Stimulated activated effector memory CD8-positive, alpha-beta T cell treated with anti-CD3 and anti-CD28 coated beads, Interleukin-12 subunit alpha, Interleukin-12 subunit beta, amount 100 ng/mL, for 72 hours (primary cell): ENCODE data around the gene TCL1B.
"Not testable (repeated sequence)": the region's sequence is repeated elsewhere in the genome, so short reads cannot be mapped to it uniquely, and the experiment has no call there.

Experiments used
- ATAC-seq: fragments of 150-1000 bp; cut with Tn5 transposase; 2 replicates; pipeline ENCODE4 v1.10.0; 2021
- DNase-seq, 2 donors: peaks; one replicate each; pipeline ENCODE4 v3.0.0; 2021 to 2022; ENCODE audit warnings: low spot score in 2 of 2
- H3K27ac Mint-ChIP-seq: one replicate; pipeline ENCODE4 v1.8.0; 2022; ENCODE audit warnings: mild to moderate bottlenecking, mixed read lengths
- H3K36me3 Mint-ChIP-seq: one replicate; pipeline ENCODE4 v1.8.0; 2022; ENCODE audit warnings: mild to moderate bottlenecking, mixed read lengths
- H3K4me1 Mint-ChIP-seq: one replicate; pipeline ENCODE4 v1.8.0; 2022; ENCODE audit warnings: mixed read lengths
- H3K4me3 Mint-ChIP-seq: one replicate; pipeline ENCODE4 v1.8.0; 2022; ENCODE audit warnings: mild to moderate bottlenecking, mixed read lengths
- H3K9me3 Mint-ChIP-seq: one replicate; pipeline ENCODE4 v1.8.0; 2022; ENCODE audit warnings: mixed read lengths

TCL1B gene

DNA sequence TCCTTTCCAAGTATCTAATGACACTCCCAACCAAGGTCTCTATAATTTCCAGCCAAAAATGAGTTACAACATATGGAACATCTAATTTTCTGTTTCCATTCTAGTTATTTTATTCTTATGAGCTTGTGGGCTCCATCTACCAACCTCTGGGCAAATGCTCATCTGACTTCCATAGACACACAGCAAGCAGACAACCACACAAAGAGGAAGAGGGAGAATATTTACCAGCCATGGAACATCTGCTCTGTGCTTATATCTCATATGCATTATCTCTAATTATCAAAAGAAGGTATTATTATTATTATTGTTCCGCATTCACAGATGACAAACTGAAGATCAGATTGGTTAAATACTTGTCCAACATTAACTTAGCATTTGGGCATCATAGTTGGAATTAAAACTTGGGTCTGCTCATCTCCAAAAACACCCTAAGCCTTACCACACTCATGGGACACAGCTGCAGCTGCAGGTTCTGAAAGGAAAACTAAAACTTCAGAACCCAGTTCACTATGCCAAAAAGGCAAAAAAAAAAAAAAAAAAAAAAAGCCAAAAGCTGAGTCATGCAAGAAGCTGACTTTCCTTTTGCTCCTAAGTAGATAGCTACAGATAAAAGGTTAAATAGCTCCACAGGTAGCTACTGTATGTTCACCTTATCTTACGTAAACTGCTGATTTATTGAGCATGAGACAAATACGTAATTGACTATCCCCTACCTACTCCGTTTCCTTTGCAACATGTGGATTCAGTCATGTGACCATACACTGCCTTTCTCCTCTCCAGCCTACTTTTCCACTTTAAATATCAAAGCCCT, 23.6 kb upstream of the TCL1B start:
- Mint-ChIP-seq H3K4me1 (no peaks in the 10 kb centered on the region), H3K4me3 (no peak overlapping the region), H3K9me3 (no peaks in the 10 kb centered on the region), H3K27ac (no peak overlapping the region), H3K36me3 (no peaks in the 10 kb centered on the region)
- DNase-seq (no peak), ATAC-seq (no peak)

DNA sequence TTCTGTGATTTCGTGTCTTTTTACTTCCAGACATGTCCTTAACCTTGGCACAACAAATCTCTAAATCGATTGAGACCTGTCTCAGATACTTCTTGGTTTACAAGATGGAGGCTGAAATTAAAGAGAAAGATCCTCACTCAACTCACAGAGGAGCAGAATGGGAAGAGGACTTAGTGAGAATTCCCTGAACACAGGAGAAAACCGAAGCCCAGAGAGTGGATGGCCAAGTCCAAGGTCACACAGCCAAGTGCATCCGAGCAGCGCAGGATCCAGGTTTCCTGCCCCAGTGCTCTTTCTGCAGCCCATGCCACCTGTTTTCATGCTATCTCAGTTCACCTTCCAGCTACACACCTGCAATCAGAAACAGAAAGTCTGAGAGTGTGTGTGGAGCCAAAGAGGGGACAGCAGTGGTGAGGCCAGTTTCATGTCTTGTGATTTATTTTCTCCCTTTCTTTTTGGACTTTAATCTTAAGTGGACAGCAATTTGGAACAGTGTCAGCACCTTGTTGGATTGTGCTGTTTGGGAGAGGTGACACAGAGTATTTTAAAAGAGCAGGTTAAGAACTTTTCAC, 22.9 kb upstream of the TCL1B start:
- Mint-ChIP-seq H3K36me3 (no peaks in the 10 kb centered on the region), H3K9me3 (no peaks in the 10 kb centered on the region), H3K4me1 (no peaks in the 10 kb centered on the region), H3K27ac (no peak overlapping the region), H3K4me3 (no peak overlapping the region)
- ATAC-seq = no peak
- DNase-seq = no peak

DNA sequence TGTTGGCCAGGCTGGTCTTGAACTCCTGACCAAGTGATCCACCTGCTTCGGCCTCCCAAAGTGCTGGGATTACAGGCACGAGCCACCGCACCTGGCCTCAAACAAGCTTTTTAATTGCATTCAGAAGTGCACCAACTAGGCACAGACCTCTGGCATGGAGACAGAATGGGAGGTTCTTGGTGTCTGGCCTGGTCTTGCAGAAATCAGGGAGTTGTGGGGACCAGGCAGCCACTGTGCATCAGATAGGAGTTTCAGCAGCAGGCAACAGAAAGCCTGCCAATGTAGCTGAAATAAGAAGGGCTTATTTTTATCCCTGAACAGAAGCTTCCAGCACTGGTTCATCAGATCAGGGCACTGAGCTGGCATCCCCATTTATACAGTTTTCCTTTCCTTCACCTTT, 22.2 kb upstream of the TCL1B start:
- Mint-ChIP-seq H3K4me1 (no peaks in the 10 kb centered on the region), H3K9me3 (no peaks in the 10 kb centered on the region), H3K4me3 (no peak overlapping the region), H3K27ac (no peak overlapping the region), H3K36me3 (no peaks in the 10 kb centered on the region)
- DNase-seq (no peak), ATAC-seq (no peak)

DNA sequence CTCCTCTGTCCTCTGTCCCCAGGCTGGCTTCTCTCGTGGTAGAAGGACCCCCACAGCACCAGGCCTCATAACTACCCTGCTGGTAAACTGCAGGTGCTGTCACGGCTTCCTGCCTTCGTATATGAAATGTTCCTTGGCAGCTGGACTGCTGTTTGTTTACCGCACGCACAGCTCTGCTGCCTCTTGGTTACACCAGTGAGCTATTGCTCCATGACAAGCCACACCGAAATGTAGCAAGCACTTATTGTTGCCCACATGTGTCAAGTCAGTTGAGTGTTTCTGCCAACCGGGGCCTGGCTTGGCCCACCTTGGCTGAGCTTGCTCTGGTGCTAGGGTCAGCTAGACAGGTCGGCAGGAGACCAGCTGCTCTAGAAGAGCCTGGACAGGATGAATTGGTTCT, 21.7 kb upstream of the TCL1B start:
- ATAC-seq (no peak), DNase-seq (no peak)
- Mint-ChIP-seq H3K4me1 (no peaks in the 10 kb centered on the region), H3K27ac (no peak overlapping the region), H3K4me3 (no peak overlapping the region), H3K9me3 (no peaks in the 10 kb centered on the region), H3K36me3 (no peaks in the 10 kb centered on the region)

DNA sequence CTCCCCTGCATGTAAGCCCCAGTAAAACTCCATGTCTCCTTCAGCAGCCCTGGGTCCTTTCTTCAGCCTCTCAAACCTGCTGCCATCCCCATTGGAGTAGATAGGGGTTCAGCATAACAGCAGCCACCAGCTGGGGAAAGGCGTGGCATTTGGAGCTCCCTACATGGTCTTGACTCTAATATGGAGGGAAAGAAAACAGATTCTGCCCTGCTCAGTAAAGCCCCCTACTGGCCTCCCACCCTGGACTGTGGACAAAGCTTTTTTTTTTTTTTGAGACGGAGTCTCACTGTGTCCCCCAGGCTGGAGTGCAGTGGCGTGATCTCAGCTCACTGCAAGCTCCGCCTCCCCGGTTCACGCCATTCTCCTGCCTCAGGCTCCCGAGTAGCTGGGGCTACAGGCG, 20.7 kb upstream of the TCL1B start:
- not testable (repeated sequence) for DNase-seq, H3K4me3 Mint-ChIP-seq, H3K36me3 Mint-ChIP-seq, H3K27ac Mint-ChIP-seq, ATAC-seq, H3K9me3 Mint-ChIP-seq, H3K4me1 Mint-ChIP-seq

DNA sequence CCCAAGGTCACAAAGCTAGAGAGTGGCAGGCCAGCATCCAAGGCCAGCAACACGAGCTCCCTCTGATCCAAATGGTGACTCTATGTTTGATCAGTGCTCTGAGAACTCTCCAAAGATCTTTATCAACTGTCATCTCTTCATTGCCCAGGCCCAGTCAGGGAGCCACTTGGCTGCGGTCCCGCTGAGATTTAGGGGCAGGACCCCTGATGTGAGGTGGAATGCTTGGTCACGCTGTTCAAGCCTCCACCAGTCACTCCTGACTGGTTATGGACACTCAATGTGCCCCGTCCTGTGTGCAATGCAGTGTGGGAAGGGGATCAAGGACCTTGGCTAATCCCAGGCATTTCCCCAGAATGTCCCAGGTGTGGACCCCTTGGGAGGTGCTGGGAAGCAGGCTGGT, 19.8 kb upstream of the TCL1B start:
- Mint-ChIP-seq H3K4me1 (no peaks in the 10 kb centered on the region), H3K27ac (no peak overlapping the region), H3K4me3 (no peak overlapping the region), H3K9me3 (no peaks in the 10 kb centered on the region), H3K36me3 (no peaks in the 10 kb centered on the region)
- no peak for ATAC-seq
- DNase-seq = no peak

DNA sequence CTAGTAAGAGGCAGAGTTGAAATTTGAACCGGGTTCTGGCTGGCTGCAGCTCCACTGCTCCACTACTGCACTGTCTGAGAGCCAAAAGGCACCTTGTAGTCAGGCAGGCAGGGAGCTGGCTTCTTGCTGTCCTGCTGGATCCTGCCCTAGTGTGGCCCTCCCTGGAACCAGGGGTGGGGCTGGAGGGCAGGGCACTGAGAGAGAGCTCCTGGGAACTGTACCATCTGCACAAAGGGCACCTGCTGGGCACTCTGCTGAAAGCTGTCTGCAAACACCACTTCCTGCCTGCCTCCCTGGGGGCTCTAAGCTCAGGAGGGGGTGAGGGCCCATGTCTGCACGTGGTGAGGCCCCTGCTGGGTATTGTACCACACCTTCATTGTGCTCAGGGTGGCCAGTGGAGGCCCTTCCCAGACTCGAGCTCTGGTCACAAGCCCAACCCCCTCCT, 19.0 kb upstream of the TCL1B start:
- Mint-ChIP-seq H3K9me3 (no peaks in the 10 kb centered on the region), H3K4me1 (no peaks in the 10 kb centered on the region), H3K4me3 (no peak overlapping the region), H3K36me3 (no peaks in the 10 kb centered on the region), H3K27ac (no peak overlapping the region)
- ATAC-seq (no peak), DNase-seq (no peak)

DNA sequence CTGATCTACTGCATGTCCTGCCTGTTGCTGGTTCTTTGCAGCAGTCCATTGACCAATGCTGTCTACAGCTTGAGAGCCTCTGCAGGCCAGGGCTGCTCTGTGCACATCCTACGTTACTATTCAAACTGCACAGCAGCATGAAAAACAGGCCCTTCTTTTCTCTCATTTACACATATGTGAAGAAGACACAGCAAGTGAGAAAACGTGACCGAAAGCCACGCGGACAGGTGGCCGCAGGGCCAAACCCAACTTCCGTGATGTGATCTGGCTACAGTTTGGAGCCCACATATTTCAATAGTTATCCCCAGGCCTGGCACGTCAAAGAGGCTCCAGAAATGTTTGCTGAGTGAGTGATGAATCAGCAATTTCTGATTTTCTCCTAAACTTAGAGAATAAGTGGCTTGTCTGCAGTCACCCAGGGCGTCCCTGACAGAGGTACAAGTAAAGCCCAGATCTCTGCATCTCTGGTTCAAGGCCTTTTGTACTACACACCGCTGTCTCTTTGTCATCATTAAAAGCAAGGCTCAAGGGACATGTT, 17.9 kb upstream of the TCL1B start:
- Mint-ChIP-seq H3K4me3 (no peak overlapping the region), H3K4me1 (no peaks in the 10 kb centered on the region), H3K27ac (no peak overlapping the region), H3K36me3 (no peaks in the 10 kb centered on the region), H3K9me3 (no peaks in the 10 kb centered on the region)
- DNase-seq (no peak), ATAC-seq (no peak)

DNA sequence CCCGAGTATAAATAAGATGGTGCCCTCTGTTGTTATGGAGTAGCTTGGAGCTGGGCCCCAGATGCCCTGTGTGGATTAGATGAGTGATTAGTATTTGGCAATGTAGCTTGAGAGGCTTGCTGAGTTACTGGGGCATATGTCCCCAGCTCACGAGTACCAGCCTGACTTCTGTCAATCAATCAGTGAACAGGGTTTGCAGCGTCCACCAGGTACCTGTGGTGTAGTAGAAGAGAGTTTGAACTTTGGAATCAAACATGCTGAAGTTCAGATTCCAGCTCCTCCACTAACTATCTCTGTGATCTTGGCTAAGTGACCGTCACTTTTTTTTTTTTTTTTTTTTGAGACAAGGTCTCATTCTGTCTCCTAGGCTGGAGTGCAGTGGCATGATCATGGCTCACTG, 11.6 kb upstream of the TCL1B start:
- no peak for ATAC-seq
- no peak overlapping the region for H3K27ac Mint-ChIP-seq
- H3K4me3 Mint-ChIP-seq = no peak overlapping the region
- no peaks in the 10 kb centered on the region for H3K4me1 Mint-ChIP-seq
- DNase-seq = no peak
- no peaks in the 10 kb centered on the region for H3K9me3 Mint-ChIP-seq
- H3K36me3 Mint-ChIP-seq = no peaks in the 10 kb centered on the region

DNA sequence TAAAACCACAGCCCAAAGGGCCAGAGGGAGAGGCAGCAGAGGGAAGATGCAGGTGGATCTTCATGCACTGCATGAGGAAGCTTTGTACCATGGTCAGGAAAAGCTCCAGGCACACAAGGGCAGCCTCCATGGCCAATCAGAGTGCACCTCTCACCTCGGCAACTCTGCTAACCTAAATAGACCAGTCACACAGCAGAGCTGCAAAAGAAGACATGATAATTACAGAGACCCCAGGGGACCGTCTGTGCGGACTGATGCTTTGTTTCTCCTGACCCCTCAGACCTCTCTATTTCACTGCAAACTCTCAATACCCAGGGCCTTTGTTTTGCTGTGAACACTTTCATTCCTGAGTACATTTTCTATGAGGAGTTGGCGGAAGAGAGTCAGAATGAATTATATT, 10.7 kb upstream of the TCL1B start:
- ATAC-seq (no peak), DNase-seq (no peak)
- H3K4me1 Mint-ChIP-seq = no peaks in the 10 kb centered on the region
- no peaks in the 10 kb centered on the region for H3K9me3 Mint-ChIP-seq
- no peaks in the 10 kb centered on the region for H3K36me3 Mint-ChIP-seq
- H3K4me3 Mint-ChIP-seq = no peak overlapping the region
- no peak overlapping the region for H3K27ac Mint-ChIP-seq

DNA sequence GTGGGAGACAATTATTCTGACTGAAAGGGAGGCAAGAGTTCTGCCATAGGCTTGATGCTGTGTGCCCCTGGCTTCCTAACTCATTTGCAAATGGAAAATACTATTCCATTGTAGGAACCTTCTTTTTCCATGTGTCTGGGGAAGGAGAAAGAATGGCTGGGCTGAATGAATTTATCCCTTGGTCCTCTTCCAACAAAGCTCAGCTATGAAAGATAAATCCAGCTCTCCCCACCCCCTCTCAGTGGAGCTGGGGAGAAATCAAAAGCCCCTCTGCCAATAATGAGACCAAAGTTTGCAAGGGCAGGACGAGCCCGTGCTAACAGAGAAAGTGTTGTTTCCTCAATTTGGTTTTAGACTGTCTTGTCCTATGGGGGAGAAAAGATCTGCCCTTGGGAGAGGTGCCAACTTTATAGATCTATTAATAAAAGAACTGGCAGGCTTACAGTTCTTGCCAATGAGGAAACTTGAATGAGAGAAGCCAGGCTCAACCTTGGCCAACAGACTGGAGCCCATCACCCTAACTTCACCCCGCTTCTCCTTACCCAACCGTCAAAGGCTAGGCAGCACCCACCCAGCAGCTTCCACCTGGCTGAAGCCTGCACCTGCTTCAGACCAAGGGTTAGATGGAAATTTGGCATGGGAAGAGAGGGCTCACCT, 8.9 kb upstream of the TCL1B start:
- DNase-seq (no peak), ATAC-seq (no peak)
- Mint-ChIP-seq H3K27ac (no peak overlapping the region), H3K4me3 (no peak overlapping the region), H3K9me3 (no peaks in the 10 kb centered on the region), H3K36me3 (no peaks in the 10 kb centered on the region), H3K4me1 (no peaks in the 10 kb centered on the region)

DNA sequence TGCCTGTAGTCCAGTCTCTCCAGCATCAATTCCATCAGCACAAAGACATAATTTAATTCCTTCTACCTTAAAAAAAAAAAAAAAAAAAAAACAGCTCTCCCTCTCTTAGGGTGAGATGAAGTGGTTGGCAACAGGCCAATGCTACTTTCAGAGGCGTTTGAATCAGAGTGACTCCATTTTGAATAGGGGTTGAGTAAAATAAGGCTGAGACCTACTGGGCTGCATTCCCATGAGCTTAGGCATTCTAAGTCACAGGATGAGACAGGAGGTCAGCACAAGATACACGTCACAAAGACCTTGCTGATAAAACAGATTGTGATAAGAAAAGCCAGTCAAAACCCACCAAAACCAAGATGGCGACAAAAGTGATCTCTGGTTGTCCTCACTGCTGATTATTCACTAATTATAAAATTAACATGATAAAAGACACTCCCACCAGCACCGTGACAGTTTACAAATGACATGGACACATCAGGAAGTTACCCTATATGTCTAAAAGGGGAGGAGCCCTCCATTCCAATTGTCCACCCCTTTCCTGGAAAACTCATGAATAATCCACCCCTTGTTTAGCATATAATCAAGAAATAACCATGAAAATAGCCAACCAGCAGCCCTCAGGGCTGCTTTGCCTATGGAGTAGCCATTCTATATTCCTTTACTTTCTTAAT, 6.9 kb upstream of the TCL1B start:
- H3K4me1 Mint-ChIP-seq = no peaks in the 10 kb centered on the region
- H3K4me3 Mint-ChIP-seq = no peak overlapping the region
- no peak overlapping the region for H3K27ac Mint-ChIP-seq
- no peaks in the 10 kb centered on the region for H3K36me3 Mint-ChIP-seq
- no peak for ATAC-seq
- no peaks in the 10 kb centered on the region for H3K9me3 Mint-ChIP-seq
- DNase-seq = no peak

DNA sequence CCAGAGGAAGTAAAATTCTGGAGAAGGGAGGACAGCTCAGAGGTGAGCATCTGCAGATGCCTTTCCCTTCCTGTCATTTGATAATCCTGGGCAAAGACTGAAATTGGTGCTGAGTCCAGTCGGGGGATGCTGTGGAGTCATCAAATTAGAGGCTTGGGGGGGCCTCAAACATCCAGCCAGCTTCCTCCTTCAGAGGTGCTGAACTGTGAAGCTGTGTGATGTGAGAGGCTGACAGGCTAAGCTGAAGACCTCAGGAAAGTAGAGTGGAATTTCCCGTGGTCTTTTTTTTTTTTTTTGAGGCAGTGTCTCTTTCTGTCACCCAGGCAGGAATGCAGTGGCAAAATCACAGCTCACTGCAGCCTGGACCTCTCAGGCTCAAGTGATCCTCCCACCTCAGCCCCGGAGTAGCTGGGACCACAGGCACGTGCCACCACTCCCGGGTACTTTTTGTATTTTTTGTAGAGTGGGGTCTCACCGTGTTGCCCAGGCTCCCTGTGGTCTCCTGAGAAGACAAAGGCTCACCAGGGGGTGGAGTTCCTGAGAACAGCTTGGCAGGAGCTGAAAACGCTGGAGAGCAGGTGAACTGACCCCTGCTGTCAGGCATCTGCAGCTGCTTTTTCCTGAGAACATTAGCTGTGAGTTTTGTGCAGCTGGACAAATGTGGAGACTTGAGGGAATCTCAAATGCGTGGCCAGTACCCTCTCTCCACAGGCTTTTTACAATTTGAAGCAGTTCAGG, 6.1 kb upstream of the TCL1B start:
- no peak overlapping the region for H3K27ac Mint-ChIP-seq
- DNase-seq (no peak), ATAC-seq (no peak)
- H3K9me3 Mint-ChIP-seq = no peaks in the 10 kb centered on the region
- H3K4me1 Mint-ChIP-seq = no peaks in the 10 kb centered on the region
- H3K4me3 Mint-ChIP-seq = no peak overlapping the region
- H3K36me3 Mint-ChIP-seq = no peaks in the 10 kb centered on the region

DNA sequence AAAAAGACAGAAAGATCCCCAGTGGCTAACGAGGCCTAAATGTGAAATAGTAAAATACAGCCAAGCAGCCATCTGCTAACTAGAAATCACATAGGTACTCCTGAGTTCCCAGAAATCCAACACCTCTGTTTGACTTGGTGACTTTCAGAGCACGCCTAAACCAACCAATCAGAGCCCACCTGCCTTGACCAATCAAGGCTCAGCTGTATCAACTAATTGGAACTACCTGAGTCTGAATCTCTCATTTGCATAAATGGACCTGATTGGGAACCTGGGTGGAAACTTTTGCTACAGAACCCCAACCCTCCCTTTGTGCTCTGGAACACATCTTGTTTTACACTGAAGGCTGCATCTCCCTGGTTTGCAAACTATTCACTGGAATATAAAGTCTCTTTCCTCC, 5.1 kb upstream of the TCL1B start:
- ATAC-seq (no peak), DNase-seq (no peak)
- Mint-ChIP-seq H3K36me3 (no peaks in the 10 kb centered on the region), H3K27ac (no peak overlapping the region), H3K4me3 (no peak overlapping the region), H3K4me1 (no peaks in the 10 kb centered on the region), H3K9me3 (no peaks in the 10 kb centered on the region)

DNA sequence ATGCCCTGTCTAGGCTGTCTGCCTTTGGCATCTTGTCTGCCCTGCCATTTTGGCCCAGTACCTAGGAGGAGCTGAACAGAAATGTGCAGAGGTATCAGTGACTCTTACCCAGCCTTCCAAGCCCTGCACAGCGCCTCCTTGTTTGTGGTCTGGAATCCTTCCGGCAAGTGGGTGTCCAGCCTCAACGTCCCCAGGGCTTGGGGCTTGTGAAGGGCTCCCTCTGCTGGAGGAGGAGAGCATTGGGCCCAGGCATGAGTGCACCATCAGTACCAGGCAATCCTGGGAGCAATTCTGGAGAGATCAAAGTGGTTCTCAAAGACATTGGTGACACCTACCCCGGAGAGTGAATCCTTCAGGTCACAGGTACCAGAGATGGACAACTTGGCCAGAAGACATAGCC, 2.4 kb upstream of the TCL1B start:
- DNase-seq = peak; percentile 5 to 67
- Mint-ChIP-seq H3K4me3 (no peak overlapping the region), H3K9me3 (no peaks in the 10 kb centered on the region)

More for the DNA sequence above, 2.4 kb upstream of the TCL1B start:
- ATAC-seq = peak; percentile 59
- no peaks in the 10 kb centered on the region for H3K4me1 Mint-ChIP-seq
- H3K36me3 Mint-ChIP-seq = no peaks in the 10 kb centered on the region
- no peak overlapping the region for H3K27ac Mint-ChIP-seq
